Brain microvascular endothelial cell (primary cell): ENCODE results near the gene FAM229A.

Experiments used
- DNase-seq: peaks from one replicate; pipeline ENCODE4 v3.0.0-alpha.2; 2020
- H3K27ac ChIP-seq: fragments of 250-450 bp; sonication (Bioruptor Pico); 2 replicates; pipeline ENCODE4 v1.5.1; 2020; ENCODE audit warnings: mild to moderate bottlenecking, moderate library complexity
- H3K27me3 ChIP-seq: fragments of 250-450 bp; sonication (Bioruptor Pico); replicated peaks from 2 replicates; pipeline ENCODE4 v1.5.1; 2020; ENCODE audit warnings: mild to moderate bottlenecking
- H3K36me3 ChIP-seq: fragments of 250-450 bp; sonication (Bioruptor Pico); replicated peaks from 2 replicates; pipeline ENCODE4 v1.5.1; 2020; ENCODE audit warnings: mild to moderate bottlenecking
- H3K4me3 ChIP-seq: 2 replicates; pipeline ENCODE4 v1.5.1; 2011; ENCODE audit warnings: low read depth, mild to moderate bottlenecking, control low read depth, low read length, moderate library complexity
- in situ Hi-C: cut with HindIII; loops from 2 replicates; pipeline ENCODE4 v1.10.0; 2017; ENCODE audit warnings: low sequenced_read_pairs, low pct_ligation_motif_present
- TF ChIP-seq, protein P1 (sequence below): IDR thresholded peaks from 2 replicates; pipeline ENCODE4 v1.5.1; 2011; ENCODE audit warnings: low read depth, mild to moderate bottlenecking, moderate library complexity, low read length, control low read depth, inconsistent platforms; ENCODE audit errors: missing control alignments

Gene FAM229A

DNA sequence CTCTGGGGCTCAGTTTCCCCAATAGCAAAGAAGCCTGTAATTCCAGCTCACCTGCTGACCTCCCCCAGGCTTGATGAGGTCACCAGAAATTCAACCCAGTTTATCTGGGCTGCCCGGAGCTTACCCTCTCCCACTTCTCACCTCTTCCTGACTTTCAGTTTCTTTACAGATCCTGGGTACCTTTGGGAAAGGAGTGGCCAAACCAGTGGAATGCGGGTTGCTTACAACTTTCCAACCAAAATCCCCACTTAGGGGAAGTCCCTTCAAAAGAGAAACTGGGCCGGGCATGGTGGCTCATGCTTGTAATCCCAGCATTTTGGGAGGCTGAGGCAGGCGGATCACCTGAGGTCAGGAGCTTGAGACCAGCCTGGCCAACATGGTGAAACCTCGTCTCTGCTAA lies 20.3 kb downstream of the FAM229A start:
- in situ Hi-C loops = no loop called here
- no peak overlapping the region for H3K27ac ChIP-seq
- H3K27me3 ChIP-seq = no peaks in the 10 kb centered on the region
- H3K4me3 ChIP-seq = no peak overlapping the region
- TF ChIP-seq, protein P1, sequence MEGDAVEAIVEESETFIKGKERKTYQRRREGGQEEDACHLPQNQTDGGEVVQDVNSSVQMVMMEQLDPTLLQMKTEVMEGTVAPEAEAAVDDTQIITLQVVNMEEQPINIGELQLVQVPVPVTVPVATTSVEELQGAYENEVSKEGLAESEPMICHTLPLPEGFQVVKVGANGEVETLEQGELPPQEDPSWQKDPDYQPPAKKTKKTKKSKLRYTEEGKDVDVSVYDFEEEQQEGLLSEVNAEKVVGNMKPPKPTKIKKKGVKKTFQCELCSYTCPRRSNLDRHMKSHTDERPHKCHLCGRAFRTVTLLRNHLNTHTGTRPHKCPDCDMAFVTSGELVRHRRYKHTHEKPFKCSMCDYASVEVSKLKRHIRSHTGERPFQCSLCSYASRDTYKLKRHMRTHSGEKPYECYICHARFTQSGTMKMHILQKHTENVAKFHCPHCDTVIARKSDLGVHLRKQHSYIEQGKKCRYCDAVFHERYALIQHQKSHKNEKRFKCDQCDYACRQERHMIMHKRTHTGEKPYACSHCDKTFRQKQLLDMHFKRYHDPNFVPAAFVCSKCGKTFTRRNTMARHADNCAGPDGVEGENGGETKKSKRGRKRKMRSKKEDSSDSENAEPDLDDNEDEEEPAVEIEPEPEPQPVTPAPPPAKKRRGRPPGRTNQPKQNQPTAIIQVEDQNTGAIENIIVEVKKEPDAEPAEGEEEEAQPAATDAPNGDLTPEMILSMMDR = no peak
- no peak for DNase-seq
- H3K36me3 ChIP-seq = no peaks in the 10 kb centered on the region

DNA sequence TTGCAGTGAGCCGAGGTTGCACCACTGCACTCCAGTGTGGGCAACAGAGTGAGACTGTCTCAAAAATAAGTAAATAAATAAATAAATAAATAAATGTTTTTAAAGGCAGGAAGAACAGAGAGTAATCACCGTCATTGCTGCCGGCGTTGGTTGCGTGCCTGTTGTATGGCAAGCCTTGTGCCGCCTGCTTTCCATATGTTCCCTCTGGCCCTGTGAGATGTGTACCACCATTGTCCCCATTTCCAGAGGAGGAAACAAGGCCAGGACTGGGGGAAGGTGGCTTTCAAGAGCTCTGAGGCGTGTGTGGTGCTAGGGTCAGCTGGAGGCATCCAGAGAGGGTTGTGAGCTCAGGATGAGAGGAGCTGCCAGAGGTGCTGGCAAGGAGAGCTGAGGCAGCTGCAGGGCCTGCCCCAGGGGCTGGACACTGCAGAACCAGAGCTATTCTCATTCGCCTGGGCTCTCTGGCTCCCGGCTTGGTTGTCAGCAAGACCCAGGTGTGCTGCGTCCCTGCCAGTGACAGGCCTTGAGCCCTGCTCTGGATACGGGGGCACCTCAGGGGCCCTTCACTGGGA lies 21.0 kb downstream of the FAM229A start:
- TF ChIP-seq, protein P1 = no peak
- in situ Hi-C loops = no loop called here
- Histone ChIP-seq H3K36me3 (no peaks in the 10 kb centered on the region), H3K27me3 (no peaks in the 10 kb centered on the region), H3K4me3 (no peak overlapping the region), H3K27ac (no peak overlapping the region)
- DNase-seq = no peak

DNA sequence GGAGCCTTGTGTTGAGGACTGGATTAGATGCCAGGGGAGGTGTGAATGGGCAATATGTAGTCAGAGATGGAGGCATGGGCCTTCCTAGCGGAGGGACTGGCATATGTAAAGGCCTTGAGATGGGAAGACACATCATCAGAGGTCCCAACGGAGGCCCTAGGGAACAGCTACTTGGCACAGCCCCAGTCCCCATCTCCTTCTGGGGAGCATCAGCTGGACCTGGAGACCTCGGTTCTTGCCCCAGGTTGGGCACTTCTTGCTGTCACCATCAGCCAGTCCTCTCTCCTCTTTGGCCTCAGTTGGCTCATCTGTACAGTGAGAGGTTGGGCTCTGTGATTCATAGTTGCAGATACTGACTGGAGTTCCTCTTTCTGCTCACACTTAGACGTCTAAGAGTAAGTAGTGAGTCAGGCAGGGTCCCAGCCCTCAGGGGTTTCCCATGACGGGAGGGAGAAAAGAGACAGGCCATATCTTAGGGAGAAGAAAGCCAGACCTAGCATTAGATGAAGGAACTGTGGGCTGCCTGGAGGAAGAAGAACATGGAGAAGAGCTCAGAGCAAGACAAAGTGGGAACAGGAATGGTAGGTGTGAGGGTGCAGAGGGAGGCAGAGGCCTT lies 22.8 kb downstream of the FAM229A start:
- DNase-seq = peak; percentile 78
- Histone ChIP-seq H3K4me3 (no peak overlapping the region), H3K27ac (no peak overlapping the region)

GRCh38 chr1:32338637-32339145 lies 23.6 kb downstream of the FAM229A start:
- Histone ChIP-seq H3K27me3 (no peaks in the 10 kb centered on the region), H3K4me3 (no peak overlapping the region), H3K27ac (no peak overlapping the region), H3K36me3 (peaks cover 8% of the 10 kb centered on the region)
- TF ChIP-seq, protein P1 = no peak
- in situ Hi-C loops = no loop called here
- no peak for DNase-seq

More for the DNA sequence above, 22.8 kb downstream of the FAM229A start:
- Histone ChIP-seq H3K27me3 (no peaks in the 10 kb centered on the region), H3K36me3 (peaks cover 2% of the 10 kb centered on the region)
- in situ Hi-C loops = no loop called here
- TF ChIP-seq, protein P1 = no peak

DNA sequence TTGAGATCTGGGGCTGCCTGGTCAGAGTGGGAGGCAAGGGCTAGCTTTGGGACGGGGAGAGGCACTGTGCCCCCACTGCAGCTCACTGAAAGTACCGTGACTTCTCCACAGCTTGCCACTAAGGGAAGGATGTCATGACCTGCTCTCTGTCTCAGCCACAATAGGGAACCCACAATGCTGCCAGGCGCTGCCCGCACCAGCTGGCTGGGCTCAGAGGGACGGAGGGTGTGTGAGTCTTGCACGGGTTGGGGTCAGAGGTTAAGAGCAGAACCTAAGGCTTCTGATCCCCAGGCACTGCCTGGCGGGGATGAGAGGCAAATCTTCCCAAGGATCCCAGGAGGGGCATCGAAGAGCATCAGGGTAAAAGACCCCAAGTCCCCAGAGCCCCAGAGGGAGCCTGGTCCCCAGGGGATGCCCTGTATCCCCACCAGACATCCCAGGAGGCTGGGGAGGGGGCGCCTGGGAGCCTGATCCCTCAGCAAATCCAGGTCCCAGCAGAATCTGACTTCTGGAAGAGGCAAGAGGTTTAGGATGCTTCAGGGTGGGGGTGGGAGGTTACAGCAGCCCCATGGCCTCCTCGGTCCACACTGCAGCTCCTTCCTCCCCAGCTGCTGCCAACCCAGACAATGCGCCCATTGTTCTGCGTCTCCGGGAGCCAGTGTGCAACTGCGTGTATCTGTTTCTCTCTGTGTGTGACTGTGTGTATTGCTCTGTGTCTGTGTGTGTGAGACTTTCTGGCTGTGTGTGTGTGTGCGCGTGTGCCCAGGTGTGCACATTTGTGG lies 24.2 kb downstream of the FAM229A start:
- H3K27me3 ChIP-seq = no peaks in the 10 kb centered on the region
- TF ChIP-seq, protein P1 = no peak
- H3K4me3 ChIP-seq = no peak overlapping the region
- in situ Hi-C loops = no loop called here
- no peak overlapping the region for H3K27ac ChIP-seq
- H3K36me3 ChIP-seq = peaks cover 14% of the 10 kb centered on the region
- no peak for DNase-seq
